GM18519 (cell line): ENCODE results near the gene ARSD.
"Not testable (repeated sequence)": the region's sequence is repeated elsewhere in the genome, so short reads cannot be mapped to it uniquely, and the experiment has no call there.

Source experiments
- ATAC-seq: cut with Tn5 transposase; IDR thresholded peaks from one replicate; pipeline ENCODE4 v1.9.1; 2021; ENCODE audit warnings: mild to moderate bottlenecking, moderate library complexity; ENCODE audit not compliant: unreplicated experiment, low FRiP score

Gene ARSD

DNA sequence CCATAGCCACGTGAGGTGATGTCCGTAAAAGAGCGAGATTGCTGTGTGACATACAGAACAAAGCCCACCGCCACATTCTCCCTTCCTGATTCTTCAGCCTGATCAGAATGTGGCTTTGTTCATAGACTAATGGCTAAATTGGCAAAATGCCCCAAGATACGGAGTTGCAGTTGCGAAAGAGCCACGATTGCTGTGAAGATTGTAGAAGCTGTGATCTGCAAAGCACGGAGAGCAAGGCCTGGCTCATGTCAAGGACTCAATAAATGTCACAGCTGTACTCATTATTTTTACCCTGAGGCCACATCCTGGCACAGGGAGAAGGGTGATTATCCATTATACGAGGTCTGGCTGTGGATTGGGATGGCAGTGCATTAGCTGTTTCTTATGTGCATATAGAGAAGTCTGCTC is 34.2 kb downstream of the ARSD start:
- ATAC-seq = no peak

DNA sequence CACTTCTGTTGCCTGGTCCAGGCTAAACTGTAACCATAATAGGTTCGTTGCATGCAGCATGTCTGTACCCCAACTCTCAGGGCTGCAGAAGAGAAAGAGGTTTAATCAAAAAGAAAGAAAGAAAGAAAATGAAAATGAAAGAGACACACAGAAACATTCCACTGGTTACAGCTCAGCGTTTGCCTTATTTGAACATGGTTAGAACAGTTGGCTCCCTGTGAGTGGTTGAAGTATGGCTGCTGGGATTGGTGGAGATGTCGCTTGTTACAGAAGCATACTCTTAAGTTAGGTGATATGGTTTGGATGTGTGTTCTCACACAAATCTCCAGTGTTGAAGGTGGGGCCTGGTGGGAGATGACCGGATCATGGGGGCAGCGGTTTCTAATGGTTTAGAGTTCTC is 36.3 kb downstream of the ARSD start:
- ATAC-seq = no peak

DNA sequence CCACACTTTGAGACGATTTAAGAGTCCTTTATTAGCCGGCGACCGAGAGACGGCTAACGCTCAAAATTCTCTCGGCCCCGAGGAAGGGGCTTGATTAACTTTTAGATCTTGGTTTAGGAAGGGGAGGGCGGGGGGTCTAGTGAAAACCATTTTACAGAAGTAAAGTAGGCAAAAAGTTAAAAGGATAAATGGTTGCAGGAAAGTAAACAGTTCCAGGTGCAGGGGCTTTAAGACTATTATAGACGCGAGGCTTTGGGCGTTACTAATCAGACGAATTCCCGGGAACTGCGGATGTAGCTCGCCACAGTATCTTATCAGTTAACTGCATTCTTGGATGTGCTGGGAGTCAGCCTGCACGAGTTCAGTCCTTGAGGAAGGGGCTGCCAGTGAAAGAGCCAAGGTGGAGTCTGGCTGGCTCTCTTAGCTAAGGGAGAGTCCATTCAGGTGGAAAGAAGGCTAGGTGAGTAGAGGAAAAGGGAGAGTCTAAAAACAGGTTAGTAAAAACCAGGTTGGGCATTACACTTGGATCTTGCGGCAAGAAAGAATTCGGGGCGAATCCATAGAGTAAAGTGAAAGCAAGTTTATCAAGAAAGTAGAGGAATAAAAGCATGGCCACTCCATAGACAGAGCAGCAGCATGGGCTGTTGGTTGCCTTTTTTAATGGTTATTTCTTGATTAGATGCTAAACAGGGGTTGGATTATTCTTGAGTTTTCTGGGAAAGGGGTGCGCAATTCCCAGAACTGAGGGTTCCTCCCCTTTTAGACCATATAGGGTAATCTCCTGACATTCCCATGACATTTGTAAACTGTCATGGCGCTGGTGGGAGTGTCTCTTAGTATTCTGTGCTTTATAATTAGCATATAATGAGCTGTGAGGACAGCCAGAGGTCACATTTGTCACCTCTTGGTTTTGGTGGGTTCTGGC is 38.3 kb downstream of the ARSD start:
- not testable (repeated sequence) for ATAC-seq

DNA sequence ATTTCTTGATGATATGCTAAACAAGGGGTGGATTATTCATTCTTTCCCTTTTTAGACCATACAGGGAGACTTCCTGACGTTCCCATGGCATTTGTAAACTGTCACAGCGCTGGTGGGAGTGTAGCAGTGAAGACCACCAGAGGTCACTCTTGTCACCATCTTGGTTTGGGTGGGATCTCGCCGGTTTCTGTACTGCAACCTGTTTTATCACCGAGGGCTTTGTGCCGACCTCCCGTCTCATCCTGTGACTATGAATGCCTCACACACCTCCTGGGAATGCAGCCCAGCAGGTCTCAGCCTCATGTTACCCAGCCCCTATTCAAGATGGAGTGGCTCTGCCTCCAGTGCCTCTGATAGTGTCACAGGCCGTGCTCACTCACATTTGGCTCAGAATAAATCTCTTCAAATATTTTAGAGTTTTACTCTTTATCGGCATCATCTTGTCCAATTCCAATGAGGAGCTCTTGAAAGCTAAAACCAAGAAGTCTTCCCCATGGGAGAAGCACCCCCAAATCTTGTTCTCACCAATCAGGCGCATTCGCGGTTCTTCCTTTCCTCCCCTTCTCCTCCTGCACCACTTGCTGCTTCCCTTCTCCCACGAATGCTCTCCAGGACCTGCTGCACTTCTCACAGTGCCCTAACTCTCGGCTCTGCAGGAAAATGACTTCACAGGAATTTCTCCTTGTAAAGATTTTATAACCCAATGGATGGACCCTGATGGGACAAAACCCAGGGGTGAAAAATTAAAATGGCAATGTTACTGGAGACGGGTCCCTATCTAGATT is 39.2 kb downstream of the ARSD start:
- not testable (repeated sequence) for ATAC-seq

GRCh38 chrX:2889045-2889605 is 40.0 kb downstream of the ARSD start:
- ATAC-seq = no peak

DNA sequence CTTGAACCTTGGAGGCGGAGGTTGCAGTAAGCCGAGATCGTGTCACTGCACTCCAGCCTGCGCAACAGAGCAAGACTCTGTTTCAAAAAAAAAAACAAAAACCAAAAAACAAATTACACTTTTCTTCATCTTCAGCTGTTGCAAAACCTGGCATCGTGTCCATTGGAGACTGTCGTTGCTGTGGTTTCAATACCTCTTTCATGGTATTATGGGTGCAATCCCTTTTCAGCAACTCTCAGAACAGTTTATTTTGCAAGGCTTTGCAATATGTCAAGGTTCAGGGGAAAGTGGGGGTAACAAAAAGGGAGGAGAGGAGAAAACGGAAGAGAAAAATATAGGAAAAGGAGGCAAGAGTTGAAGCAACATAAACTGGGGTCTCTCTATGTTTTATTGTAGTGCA is 40.8 kb downstream of the ARSD start:
- no peak for ATAC-seq

GRCh38 chrX:2883770-2884169 is 45.4 kb downstream of the ARSD start:
- no peak for ATAC-seq

DNA sequence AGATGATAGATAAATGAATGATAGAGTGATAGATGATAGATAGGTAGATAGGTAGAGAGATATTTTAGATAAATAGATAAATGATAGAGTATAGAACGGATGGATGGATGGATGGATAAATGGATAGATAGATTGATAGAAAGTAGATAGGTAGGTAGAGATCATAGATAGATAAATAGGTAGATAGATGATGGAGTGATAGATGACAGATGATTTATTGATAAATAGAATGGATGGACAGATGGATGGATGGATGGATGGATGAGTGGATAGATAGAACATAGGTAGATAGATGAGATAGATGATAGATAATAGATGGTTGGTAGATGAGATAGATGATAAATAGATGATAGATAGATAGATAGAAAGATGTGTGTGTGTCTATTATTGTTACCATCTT is 49.5 kb downstream of the ARSD start:
- no peak for ATAC-seq

GRCh38 chrX:2878563-2878962 is 50.6 kb downstream of the ARSD start:
- ATAC-seq = no peak

DNA sequence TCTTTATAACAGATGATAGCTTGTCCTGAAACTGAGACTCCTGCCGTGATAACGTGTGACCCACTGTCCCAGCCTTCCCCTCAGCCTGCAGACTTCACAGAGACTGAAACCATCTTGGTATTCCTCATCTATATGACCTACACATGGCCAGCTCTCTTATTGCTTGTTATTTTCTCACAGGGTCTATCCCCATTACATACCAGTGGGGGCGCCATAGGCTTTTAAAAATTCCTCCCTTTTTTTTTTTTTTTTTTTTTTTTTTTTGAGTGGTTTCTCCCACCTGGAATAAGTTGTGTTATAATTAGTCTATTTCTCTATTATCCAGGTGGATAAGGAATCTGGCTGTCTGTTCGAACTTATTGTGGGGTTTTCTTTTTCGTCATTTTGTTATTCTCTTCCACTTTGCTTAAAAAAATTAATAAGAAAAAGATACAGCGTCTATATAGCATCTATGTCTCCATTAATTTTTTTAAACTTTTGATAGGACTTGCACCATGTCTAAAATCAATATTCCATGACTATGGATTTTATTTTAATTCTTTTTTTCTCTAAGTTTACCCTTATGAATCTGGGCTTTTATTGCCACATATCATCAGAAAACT is 53.2 kb downstream of the ARSD start:
- no peak for ATAC-seq

DNA sequence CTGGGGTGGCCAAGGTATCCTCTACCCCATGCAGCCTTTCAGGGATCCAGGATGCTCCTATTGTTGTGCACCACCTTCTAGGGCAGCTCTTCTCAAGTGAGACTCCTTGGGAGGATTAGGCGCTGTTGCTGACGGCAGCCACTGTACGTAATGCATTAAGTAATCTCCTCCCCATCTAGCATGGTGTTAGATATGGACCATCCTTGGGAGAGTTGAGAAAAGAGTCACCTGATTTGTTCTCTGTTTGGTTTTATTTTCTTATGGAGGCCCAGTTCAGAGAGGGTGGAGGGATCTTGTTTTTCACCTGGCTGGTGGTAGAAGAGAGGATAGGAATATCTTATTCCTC is 54.0 kb downstream of the ARSD start:
- no peak for ATAC-seq

- ATAC-seq = no peak
These were observed 54.7 kb downstream of the ARSD start for GRCh38 chrX:2874222-2875135.

DNA sequence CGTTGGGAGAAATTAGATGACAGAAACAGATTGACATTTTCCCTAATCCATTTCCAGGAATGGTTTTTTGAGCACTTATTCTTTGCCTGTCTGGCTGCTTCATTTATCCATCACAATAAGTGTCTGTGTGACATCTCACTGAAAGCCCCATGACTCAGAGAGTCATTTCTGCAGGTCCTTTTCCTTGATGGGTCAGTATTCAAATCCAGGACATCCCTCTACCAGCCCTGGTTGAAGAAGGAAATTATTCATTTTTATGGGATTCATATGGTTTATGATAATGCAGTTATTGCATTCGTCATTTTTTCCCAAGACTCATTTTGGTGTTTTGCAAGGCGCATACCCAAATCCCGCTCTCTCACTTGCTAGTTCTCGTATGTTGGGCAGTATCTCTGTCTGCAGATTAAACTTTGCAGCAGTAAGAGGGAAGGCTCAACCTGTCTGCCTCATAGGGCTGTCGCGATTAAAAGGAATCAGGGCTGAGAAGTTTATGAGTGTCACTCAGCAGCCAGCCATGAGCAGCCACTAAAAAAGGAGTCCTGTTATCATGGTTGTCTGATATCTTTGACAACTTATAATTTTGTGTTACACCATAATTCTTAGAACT is 56.4 kb downstream of the ARSD start:
- ATAC-seq = no peak

DNA sequence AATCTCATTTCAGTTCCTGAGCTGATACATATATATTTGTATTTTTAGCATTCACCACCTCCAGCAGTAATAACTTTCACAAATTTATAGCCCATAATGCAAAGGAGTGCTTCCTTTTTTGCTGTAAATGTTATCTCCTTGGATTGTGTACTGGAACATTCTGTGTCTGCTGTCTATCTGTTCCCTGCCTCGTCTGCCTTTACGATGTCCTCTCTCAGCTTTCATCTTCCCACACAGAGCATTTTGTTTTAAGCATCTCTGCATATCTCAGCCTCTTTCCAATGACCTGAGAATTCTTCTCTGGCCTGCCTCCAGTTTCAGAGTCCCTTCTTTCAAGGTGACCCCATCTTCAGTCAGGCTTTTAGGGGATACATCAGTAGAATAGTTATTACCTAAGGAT is 57.3 kb downstream of the ARSD start:
- no peak for ATAC-seq

DNA sequence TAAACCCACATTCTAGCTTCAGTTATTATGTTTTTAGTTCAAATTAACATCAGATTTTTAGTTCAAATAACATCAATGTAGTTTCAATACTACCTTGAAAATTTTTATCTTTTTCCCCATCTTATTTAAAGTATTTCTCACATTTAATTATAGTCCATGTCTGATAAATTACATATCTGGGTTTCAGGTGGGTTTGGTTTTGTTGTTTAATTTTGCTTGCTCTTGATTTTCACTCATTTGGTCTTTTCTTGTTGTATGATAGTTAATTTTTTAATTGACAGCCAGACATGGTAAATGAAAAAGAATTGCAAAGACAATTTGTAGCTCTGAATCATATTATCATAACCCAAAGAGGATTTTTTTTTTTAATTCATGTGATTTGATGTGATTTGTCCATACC is 58.5 kb downstream of the ARSD start:
- no peak for ATAC-seq

- ATAC-seq = no peak
These were observed 61.9 kb downstream of the ARSD start for GRCh38 chrX:2867206-2867605.

GRCh38 chrX:2863646-2864045 is 65.5 kb downstream of the ARSD start:
- no peak for ATAC-seq

- no peak for ATAC-seq
These were observed 66.7 kb downstream of the ARSD start for GRCh38 chrX:2862404-2862803.

DNA sequence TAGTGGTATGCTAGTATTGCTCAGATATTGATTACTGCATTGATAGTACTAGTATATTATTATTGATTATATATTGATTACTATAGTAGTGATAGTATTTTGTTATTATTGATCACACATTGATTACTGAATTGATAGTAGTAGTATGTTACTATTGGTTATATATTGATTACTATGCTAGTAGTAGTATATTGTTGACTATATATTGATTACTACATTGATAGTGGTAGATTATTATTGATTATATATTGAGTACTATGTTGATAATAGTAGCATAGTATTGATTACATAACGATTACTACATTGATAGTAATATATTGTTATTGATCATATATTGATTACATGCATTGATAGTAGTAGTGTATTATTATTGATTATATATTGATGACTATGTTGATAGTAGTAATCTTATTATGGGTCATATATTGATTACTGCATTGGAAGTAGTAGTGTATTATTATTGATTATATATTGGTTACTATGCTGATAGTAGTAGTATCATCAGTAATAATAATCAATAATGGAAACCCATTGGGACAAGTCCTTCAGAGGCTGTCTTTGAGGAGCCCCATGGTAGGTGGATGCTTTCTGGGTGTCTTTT is 69.8 kb downstream of the ARSD start:
- ATAC-seq = no peak
